Measurements from ENCODE around the gene NCKAP1. TPM values are rescaled to one million over a fixed set of nuclear protein-coding genes. Genes with fewer than 3 reads are reported as not detected.

The NCKAP1 gene
- total RNA-seq, 6 donors from 2014 or later = 34.2 to 129 (median 83.9) TPM

DNA sequence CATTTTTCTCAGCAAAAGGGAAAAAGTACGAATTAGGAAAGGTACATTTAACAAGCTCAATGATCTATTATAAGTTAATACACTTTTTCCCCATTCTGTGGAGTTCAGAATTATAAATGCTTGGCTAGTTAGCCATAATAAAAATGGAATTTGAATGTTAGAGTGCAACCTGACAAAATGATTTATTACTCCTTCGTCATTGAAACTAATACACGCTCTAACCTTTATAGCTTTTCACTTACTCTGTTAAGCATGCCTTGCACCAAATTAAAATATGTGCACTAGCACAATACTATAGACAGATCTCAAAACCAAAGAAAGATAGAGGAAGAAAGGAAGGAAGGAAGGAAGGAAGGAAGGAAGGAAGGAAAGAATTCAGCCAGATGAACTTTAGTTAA lies 125.7 kb downstream of the NCKAP1 start:
- no peaks in the 10 kb centered on the region for H3K9me3 ChIP-seq
- TF ChIP-seq EP300 (IDR thresholded peaks at IDR 0.05) (no peak), POLR2AphosphoS5 (IDR thresholded peaks at IDR 0.05) (no peak), POLR2A (IDR thresholded peaks at IDR 0.05) (no peak)
- TF ChIP-seq, protein P1, sequence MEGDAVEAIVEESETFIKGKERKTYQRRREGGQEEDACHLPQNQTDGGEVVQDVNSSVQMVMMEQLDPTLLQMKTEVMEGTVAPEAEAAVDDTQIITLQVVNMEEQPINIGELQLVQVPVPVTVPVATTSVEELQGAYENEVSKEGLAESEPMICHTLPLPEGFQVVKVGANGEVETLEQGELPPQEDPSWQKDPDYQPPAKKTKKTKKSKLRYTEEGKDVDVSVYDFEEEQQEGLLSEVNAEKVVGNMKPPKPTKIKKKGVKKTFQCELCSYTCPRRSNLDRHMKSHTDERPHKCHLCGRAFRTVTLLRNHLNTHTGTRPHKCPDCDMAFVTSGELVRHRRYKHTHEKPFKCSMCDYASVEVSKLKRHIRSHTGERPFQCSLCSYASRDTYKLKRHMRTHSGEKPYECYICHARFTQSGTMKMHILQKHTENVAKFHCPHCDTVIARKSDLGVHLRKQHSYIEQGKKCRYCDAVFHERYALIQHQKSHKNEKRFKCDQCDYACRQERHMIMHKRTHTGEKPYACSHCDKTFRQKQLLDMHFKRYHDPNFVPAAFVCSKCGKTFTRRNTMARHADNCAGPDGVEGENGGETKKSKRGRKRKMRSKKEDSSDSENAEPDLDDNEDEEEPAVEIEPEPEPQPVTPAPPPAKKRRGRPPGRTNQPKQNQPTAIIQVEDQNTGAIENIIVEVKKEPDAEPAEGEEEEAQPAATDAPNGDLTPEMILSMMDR (IDR thresholded peaks at IDR 0.05) = no peak
- no peak for DNase-seq
- WGBS, 2 donors = 86 to 90% methylated on average over 3 of the region's 3 CpGs
- H3K36me3 ChIP-seq = peaks cover 0 to 58% (median 21%) of the 10 kb centered on the region in 4 donors
- H3K27me3 ChIP-seq = no peaks in the 10 kb centered on the region
- H3K4me1 ChIP-seq = no peaks in the 10 kb centered on the region
- H3K4me3 ChIP-seq = no peak overlapping the region
- ATAC-seq (ENCODE audit: low FRiP score in 2 of 2) = no peak
- no peak overlapping the region for H3K27ac ChIP-seq

DNA sequence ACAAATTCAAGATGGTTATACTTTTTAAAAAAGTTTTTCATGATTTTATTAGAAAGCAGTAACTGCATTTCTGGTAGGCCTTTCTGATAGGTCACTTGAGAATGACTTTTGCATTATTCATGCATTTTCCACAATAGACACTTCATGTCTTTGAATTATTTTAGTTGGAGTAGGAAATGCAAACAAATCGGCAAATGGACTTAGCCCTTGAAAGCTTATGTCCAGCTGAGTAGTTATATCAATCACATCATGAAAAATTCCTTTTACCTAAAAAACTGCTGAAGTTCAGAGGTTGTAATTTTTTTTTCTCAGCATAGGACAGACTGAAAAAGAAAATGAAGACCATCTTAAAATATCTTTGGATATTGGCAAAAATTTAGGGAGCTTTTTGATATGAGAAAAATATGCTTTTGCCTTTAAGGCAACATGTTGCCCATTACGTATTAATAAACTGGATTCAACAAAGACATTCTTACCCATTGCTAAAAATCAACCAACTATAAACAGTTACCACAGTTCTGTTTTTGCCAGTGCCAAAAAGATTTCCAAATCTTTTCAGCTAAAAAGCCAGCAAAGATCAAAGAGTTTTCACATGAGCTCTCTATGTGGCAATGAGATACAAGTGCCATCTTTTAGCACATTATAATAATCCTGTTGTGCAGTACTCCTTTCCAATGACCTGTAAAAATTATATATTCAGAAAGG lies 126.3 kb downstream of the NCKAP1 start:
- Histone ChIP-seq H3K36me3 (peaks cover 0 to 54% (median 21%) of the 10 kb centered on the region in 4 donors), H3K4me3 (no peak overlapping the region), H3K27ac (no peak overlapping the region), H3K9me3 (no peaks in the 10 kb centered on the region), H3K27me3 (no peaks in the 10 kb centered on the region), H3K4me1 (no peaks in the 10 kb centered on the region)
- ATAC-seq (ENCODE audit: low FRiP score in 2 of 2) (no peak), DNase-seq (no peak)
- no peak for TF ChIP-seq POLR2A (IDR thresholded peaks at IDR 0.05)
- TF ChIP-seq POLR2AphosphoS5 (IDR thresholded peaks at IDR 0.05) = no peak
- TF ChIP-seq, protein P1 (IDR thresholded peaks at IDR 0.05) = no peak
- no peak for TF ChIP-seq EP300 (IDR thresholded peaks at IDR 0.05)
- WGBS, 2 donors = 74 to 80% methylated on average over 2 of the region's 2 CpGs

DNA sequence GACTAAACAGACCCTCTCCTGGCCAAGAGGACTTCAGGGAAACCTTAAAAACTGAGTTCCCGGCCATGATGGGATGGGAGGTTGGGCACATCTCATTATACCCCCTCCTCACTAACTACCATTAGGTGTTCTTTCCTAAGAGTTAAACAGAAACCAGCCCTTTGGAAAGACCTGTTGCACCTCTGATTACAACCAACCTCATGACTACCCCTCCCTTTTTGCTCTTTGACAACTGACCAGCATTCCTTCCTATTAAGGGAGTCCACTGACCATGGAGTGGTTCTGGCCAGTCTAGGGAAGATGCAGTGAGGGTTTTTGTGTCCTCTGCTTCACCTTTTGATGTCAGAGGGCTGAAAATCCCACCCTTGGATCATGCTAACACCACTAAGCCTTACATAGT lies 127.3 kb downstream of the NCKAP1 start:
- Histone ChIP-seq H3K27ac (no peak overlapping the region), H3K4me1 (no peaks in the 10 kb centered on the region), H3K36me3 (peaks cover 0 to 51% (median 21%) of the 10 kb centered on the region in 4 donors), H3K9me3 (no peaks in the 10 kb centered on the region), H3K4me3 (no peak overlapping the region), H3K27me3 (no peaks in the 10 kb centered on the region)
- ATAC-seq (ENCODE audit: low FRiP score in 2 of 2) (no peak), DNase-seq (no peak)
- WGBS, 2 donors = 90 to 92% methylated on average over 1 of the region's 1 CpG
- TF ChIP-seq POLR2AphosphoS5 (IDR thresholded peaks at IDR 0.05) (no peak), POLR2A (IDR thresholded peaks at IDR 0.05) (no peak), EP300 (IDR thresholded peaks at IDR 0.05) (no peak)
- TF ChIP-seq, protein P1 (IDR thresholded peaks at IDR 0.05) = no peak

DNA sequence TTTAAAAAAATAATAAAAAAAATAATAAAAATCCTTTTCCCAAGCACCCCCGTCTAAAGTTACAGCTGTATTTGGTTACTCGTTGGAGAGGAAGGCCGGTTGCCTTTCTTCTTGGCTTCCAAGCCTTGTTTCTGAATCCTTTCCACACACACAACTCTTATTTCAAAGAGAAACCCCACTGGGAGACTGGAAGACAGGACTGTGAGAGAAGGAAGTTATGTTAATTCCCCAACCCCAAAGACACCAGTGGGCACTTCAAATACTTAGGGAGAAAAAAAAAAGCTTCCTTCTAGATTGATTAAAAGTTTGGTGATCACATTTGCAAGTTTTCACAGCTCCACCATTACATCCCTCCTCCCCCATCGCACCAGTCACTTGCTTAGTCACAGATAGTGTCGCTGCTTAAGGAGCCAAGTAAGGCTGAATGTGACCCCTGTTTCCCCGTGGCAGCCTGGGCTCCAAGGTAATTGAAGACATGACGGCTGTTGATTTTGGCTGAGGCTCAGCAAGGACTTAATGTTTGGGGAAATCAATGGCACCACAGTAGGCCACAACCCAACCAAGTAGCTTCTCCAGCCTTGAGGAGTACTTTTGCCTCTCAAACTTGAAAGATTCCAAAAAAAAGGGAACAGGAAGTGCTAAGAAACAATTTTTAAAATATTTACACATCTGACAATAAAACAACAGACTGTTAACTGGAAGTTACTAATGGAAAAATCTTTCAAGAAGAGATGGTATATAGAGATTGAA lies 131.0 kb downstream of the NCKAP1 start:
- peaks cover 0 to 24% (median 9%) of the 10 kb centered on the region in 4 donors for H3K36me3 ChIP-seq
- no peaks in the 10 kb centered on the region for H3K27me3 ChIP-seq
- DNase-seq (no peak), ATAC-seq (ENCODE audit: low FRiP score in 2 of 2) (no peak)
- no peak overlapping the region for H3K27ac ChIP-seq
- no peaks in the 10 kb centered on the region for H3K9me3 ChIP-seq
- H3K4me3 ChIP-seq = no peak overlapping the region
- TF ChIP-seq POLR2A (IDR thresholded peaks at IDR 0.05) (no peak), POLR2AphosphoS5 (IDR thresholded peaks at IDR 0.05) (no peak), EP300 (IDR thresholded peaks at IDR 0.05) (no peak)
- TF ChIP-seq, protein P1 (IDR thresholded peaks at IDR 0.05) = no peak
- WGBS, 2 donors = 82 to 86% methylated on average over 7 of the region's 7 CpGs
- H3K4me1 ChIP-seq = no peaks in the 10 kb centered on the region
